ENCODE data around the gene YIF1B.

DNA sequence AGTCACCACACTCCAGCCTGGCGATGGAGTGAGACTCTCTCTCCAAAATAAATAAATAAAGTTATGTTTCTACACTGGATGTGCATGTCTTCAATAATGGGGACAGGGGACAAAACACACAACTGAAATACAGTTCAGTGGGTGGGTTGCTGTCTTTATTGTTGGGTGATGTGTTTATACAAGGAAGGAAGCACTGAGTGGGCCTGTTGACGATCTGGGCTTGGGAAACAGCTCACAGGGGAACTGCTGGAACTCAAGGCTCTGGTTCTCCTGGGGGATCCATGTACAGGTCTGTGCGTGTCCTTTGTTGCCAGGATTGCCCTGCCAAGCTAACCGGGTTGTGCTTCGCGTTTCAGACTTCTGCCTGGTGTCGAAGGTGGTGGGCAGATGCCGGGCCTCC is 32.5 kb downstream of the YIF1B start:
- TF ChIP-seq, protein P1, sequence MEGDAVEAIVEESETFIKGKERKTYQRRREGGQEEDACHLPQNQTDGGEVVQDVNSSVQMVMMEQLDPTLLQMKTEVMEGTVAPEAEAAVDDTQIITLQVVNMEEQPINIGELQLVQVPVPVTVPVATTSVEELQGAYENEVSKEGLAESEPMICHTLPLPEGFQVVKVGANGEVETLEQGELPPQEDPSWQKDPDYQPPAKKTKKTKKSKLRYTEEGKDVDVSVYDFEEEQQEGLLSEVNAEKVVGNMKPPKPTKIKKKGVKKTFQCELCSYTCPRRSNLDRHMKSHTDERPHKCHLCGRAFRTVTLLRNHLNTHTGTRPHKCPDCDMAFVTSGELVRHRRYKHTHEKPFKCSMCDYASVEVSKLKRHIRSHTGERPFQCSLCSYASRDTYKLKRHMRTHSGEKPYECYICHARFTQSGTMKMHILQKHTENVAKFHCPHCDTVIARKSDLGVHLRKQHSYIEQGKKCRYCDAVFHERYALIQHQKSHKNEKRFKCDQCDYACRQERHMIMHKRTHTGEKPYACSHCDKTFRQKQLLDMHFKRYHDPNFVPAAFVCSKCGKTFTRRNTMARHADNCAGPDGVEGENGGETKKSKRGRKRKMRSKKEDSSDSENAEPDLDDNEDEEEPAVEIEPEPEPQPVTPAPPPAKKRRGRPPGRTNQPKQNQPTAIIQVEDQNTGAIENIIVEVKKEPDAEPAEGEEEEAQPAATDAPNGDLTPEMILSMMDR (IDR thresholded peaks at IDR 0.05; ENCODE audit: extremely low read depth in 1 of 2, insufficient read depth in 1 of 2, low read depth in 1 of 2, low read length in 2 of 2): no peak
- no peak for TF ChIP-seq POLR2AphosphoS5 (IDR thresholded peaks at IDR 0.05; ENCODE audit: insufficient read depth, low read depth, low read length)
- no peak for TF ChIP-seq EZH2 (IDR thresholded peaks at IDR 0.05; ENCODE audit: borderline replicate concordance, low read depth, low read length, severe bottlenecking)
- TF ChIP-seq, protein P2, sequence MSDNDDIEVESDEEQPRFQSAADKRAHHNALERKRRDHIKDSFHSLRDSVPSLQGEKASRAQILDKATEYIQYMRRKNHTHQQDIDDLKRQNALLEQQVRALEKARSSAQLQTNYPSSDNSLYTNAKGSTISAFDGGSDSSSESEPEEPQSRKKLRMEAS (IDR thresholded peaks at IDR 0.05; ENCODE audit: insufficient read depth, insufficient read length): no peak
- no peak for TF ChIP-seq FOS (IDR thresholded peaks at IDR 0.05; ENCODE audit: borderline replicate concordance, insufficient read depth, low read length)
